ENCODE data around the gene TRHDE. TPM values are rescaled to one million over a fixed set of nuclear protein-coding genes. Genes with fewer than 3 reads are reported as not detected.

The TRHDE gene
- total RNA-seq, 1 experiment from 2014 or later = 1.9 TPM

DNA sequence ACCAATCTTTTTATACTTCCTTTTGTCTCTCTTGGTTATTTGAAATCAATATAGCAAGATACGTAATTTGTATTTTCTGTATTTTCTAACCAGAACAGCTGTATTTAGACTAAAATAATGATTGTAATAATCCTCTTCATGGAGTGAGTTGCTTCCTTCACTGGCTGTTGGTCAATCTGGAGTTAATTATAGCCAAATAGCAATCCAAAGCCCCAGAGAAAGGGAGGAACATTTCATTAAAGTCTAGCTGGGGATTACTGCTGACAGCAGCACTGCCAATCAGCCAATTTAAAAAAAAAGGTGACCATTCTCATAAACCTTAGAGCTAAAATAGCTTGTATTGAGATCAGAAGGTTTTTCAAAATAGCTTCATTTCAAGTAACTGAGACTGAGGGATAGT, 118.0 kb downstream of the TRHDE start:
- DNase-seq (ENCODE audit: low read depth, low spot score) (no peak), ATAC-seq (no peak)
- H3K36me3 ChIP-seq (ENCODE audit: control insufficient read depth, insufficient read depth, low read length) = no peaks in the 10 kb centered on the region
- TF ChIP-seq POLR2AphosphoS5 (IDR thresholded peaks at IDR 0.05; ENCODE audit: low read depth, low read length) = no peak
- TF ChIP-seq SIN3A (IDR thresholded peaks at IDR 0.05; ENCODE audit: borderline replicate concordance, insufficient read depth, low read depth, low read length) = no peak
- no peak for TF ChIP-seq TCF7L2 (IDR thresholded peaks at IDR 0.05; ENCODE audit: low read depth, low read length)
- TF ChIP-seq, protein P1, sequence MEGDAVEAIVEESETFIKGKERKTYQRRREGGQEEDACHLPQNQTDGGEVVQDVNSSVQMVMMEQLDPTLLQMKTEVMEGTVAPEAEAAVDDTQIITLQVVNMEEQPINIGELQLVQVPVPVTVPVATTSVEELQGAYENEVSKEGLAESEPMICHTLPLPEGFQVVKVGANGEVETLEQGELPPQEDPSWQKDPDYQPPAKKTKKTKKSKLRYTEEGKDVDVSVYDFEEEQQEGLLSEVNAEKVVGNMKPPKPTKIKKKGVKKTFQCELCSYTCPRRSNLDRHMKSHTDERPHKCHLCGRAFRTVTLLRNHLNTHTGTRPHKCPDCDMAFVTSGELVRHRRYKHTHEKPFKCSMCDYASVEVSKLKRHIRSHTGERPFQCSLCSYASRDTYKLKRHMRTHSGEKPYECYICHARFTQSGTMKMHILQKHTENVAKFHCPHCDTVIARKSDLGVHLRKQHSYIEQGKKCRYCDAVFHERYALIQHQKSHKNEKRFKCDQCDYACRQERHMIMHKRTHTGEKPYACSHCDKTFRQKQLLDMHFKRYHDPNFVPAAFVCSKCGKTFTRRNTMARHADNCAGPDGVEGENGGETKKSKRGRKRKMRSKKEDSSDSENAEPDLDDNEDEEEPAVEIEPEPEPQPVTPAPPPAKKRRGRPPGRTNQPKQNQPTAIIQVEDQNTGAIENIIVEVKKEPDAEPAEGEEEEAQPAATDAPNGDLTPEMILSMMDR (IDR thresholded peaks at IDR 0.05) = no peak
- TF ChIP-seq, protein P2, sequence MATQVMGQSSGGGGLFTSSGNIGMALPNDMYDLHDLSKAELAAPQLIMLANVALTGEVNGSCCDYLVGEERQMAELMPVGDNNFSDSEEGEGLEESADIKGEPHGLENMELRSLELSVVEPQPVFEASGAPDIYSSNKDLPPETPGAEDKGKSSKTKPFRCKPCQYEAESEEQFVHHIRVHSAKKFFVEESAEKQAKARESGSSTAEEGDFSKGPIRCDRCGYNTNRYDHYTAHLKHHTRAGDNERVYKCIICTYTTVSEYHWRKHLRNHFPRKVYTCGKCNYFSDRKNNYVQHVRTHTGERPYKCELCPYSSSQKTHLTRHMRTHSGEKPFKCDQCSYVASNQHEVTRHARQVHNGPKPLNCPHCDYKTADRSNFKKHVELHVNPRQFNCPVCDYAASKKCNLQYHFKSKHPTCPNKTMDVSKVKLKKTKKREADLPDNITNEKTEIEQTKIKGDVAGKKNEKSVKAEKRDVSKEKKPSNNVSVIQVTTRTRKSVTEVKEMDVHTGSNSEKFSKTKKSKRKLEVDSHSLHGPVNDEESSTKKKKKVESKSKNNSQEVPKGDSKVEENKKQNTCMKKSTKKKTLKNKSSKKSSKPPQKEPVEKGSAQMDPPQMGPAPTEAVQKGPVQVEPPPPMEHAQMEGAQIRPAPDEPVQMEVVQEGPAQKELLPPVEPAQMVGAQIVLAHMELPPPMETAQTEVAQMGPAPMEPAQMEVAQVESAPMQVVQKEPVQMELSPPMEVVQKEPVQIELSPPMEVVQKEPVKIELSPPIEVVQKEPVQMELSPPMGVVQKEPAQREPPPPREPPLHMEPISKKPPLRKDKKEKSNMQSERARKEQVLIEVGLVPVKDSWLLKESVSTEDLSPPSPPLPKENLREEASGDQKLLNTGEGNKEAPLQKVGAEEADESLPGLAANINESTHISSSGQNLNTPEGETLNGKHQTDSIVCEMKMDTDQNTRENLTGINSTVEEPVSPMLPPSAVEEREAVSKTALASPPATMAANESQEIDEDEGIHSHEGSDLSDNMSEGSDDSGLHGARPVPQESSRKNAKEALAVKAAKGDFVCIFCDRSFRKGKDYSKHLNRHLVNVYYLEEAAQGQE (IDR thresholded peaks at IDR 0.05; ENCODE audit: insufficient read depth in 1 of 2, low read depth in 2 of 2, low read length in 1 of 2) = no peak
- H3K4me1 ChIP-seq (ENCODE audit: control insufficient read depth, insufficient read depth, low read length) = no peaks in the 10 kb centered on the region
- POLR2A ChIA-PET = interaction anchor here (0.5 kb wide), 1 partner anchor 253 kb away, joined by 3 read pairs; no protein-coding TSS in a partner anchor
- CTCF ChIA-PET = no interaction called here
- H3K27me3 ChIP-seq (ENCODE audit: control insufficient read depth, insufficient read depth, low read length) = no peaks in the 10 kb centered on the region
- BruUV-seq (replicated peaks) = no TSS peak
- no peak overlapping the region for H3K27ac ChIP-seq (ENCODE audit: low read length)
- intact Hi-C loops (cut with micrococcal nuclease; ENCODE audit: unreplicated experiment) (no loop called here), in situ Hi-C loops (cut with HindIII; ENCODE audit: low pct_unique_long_range_greater_than_20kb, low sequenced_read_pairs) (no loop called here)
- H3K9me3 ChIP-seq (ENCODE audit: control insufficient read depth, insufficient read depth, low read depth, low read length) = no peaks in the 10 kb centered on the region
- H3K4me3 ChIP-seq (ENCODE audit: low read depth in 2 of 2, low read length in 2 of 2) = no peak overlapping the region

DNA sequence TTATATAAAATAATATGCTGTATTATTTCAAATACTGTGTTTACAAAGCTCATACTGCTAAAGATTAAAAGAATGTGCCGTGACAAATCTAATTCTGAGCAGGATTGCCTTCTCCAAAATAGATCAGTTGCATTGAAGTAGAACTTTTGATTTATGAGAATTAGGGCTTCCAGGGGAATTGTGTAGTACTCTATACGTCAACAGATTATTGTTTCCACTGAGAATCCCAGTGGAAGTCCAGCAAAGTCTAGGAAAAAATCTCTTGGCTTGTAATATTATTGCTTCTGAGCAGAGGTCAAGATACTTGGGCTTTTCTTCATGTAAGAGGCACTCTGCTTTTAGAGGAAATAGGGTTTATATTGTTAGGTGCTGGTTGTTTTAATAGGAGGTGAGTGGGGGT, 133.9 kb downstream of the TRHDE start:
- H3K36me3 ChIP-seq (ENCODE audit: control insufficient read depth, insufficient read depth, low read length) = no peaks in the 10 kb centered on the region
- CTCF ChIA-PET = no interaction called here
- TF ChIP-seq TCF7L2 (IDR thresholded peaks at IDR 0.05; ENCODE audit: low read depth, low read length) (no peak), SIN3A (IDR thresholded peaks at IDR 0.05; ENCODE audit: borderline replicate concordance, insufficient read depth, low read depth, low read length) (no peak), POLR2AphosphoS5 (IDR thresholded peaks at IDR 0.05; ENCODE audit: low read depth, low read length) (no peak)
- TF ChIP-seq, protein P1 (IDR thresholded peaks at IDR 0.05) = no peak
- TF ChIP-seq, protein P2 (IDR thresholded peaks at IDR 0.05; ENCODE audit: insufficient read depth in 1 of 2, low read depth in 2 of 2, low read length in 1 of 2) = no peak
- no peaks in the 10 kb centered on the region for H3K27me3 ChIP-seq (ENCODE audit: control insufficient read depth, insufficient read depth, low read length)
- no peaks in the 10 kb centered on the region for H3K9me3 ChIP-seq (ENCODE audit: control insufficient read depth, insufficient read depth, low read depth, low read length)
- POLR2A ChIA-PET = no interaction called here
- no TSS peak for BruUV-seq (replicated peaks)
- in situ Hi-C loops (cut with HindIII; ENCODE audit: low pct_unique_long_range_greater_than_20kb, low sequenced_read_pairs) (no loop called here), intact Hi-C loops (cut with micrococcal nuclease; ENCODE audit: unreplicated experiment) (no loop called here)
- H3K27ac ChIP-seq (ENCODE audit: low read length) = no peak overlapping the region
- DNase-seq (ENCODE audit: low read depth, low spot score) = no peak
- H3K4me1 ChIP-seq (ENCODE audit: control insufficient read depth, insufficient read depth, low read length) = no peaks in the 10 kb centered on the region
- H3K4me3 ChIP-seq (ENCODE audit: low read depth in 2 of 2, low read length in 2 of 2) = no peak overlapping the region
- no peak for ATAC-seq

Data from Panc1 (cell line).